ENCODE measurements around the gene FGFR3.

FGFR3 gene

GRCh38 chr4:1792832-1793495 lies at the start of gene FGFR3:
Gene FGFR3, plus strand, starts transcription at chr4:1793293. Its CDS starts 642 bp downstream, at chr4:1793935.
- peak in 1 of 2 experiments; percentile 49 for DNase-seq

- no peak for DNase-seq
Observed at GRCh38 chr4:1743551-1743950, 49.5 kb upstream of the FGFR3 start.

GRCh38 chr4:1743975-1744374 lies 49.1 kb upstream of the FGFR3 start:
- no peak for DNase-seq

GRCh38 chr4:1744552-1744951 lies 48.5 kb upstream of the FGFR3 start:
- DNase-seq, result no peak

- no peak for DNase-seq
Observed at GRCh38 chr4:1745165-1745564, 47.9 kb upstream of the FGFR3 start.

- no peak for DNase-seq
Observed at GRCh38 chr4:1745697-1746096, 47.4 kb upstream of the FGFR3 start.

- DNase-seq, result peak; percentile 7 to 62
Observed at GRCh38 chr4:1746265-1746691, 46.8 kb upstream of the FGFR3 start.

GRCh38 chr4:1746919-1747602 lies 46.0 kb upstream of the FGFR3 start:
- DNase-seq, result no peak

- DNase-seq, result no peak
Observed at GRCh38 chr4:1747603-1747967, 45.5 kb upstream of the FGFR3 start.

GRCh38 chr4:1748465-1748995 lies 44.6 kb upstream of the FGFR3 start:
- peak; percentile 45 to 62 for DNase-seq

GRCh38 chr4:1749370-1749769 lies 43.7 kb upstream of the FGFR3 start:
- DNase-seq, result no peak

- DNase-seq, result no peak
Observed at GRCh38 chr4:1749826-1750225, 43.3 kb upstream of the FGFR3 start.

GRCh38 chr4:1750381-1751154 lies 42.5 kb upstream of the FGFR3 start:
- no peak for DNase-seq

GRCh38 chr4:1751155-1751918 lies 41.8 kb upstream of the FGFR3 start:
- DNase-seq, result no peak

- no peak for DNase-seq
Observed at GRCh38 chr4:1751919-1752283, 41.2 kb upstream of the FGFR3 start.

GRCh38 chr4:1752284-1753041 lies 40.6 kb upstream of the FGFR3 start:
- DNase-seq, result no peak

- no peak for DNase-seq
Observed at GRCh38 chr4:1753294-1753696, 39.8 kb upstream of the FGFR3 start.

- DNase-seq, result no peak
Observed at GRCh38 chr4:1753697-1754311, 39.3 kb upstream of the FGFR3 start.

GRCh38 chr4:1754336-1754735 lies 38.8 kb upstream of the FGFR3 start:
- DNase-seq, result no peak

GRCh38 chr4:1755297-1755696 lies 37.8 kb upstream of the FGFR3 start:
- DNase-seq, result no peak

GRCh38 chr4:1756079-1756478 lies 37.0 kb upstream of the FGFR3 start:
- DNase-seq, result no peak
